ENCODE measurements around the gene IGHMBP2.

IGHMBP2 gene

DNA sequence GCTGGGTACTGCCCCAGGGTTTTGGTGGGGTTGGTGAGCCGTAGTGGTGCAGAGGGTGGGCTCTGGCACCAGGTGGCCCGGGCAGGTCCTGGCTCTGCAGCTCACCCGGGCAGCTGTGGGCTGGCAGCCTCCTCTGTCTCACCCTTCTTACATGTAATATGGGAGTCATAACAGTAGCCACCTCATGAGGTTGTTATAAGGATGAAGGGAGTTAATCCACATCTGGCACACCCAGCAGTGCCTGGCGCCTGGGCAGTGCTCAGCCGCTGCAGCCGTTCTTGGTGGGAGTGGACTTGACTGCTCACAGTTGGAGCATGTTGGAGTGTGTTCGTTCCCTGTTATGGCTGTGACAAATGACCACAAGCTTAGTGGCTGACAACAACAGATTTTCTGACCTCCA, 28.7 kb downstream of the IGHMBP2 start:
- no peak for FAIRE-seq
- TF ChIP-seq, protein P1, sequence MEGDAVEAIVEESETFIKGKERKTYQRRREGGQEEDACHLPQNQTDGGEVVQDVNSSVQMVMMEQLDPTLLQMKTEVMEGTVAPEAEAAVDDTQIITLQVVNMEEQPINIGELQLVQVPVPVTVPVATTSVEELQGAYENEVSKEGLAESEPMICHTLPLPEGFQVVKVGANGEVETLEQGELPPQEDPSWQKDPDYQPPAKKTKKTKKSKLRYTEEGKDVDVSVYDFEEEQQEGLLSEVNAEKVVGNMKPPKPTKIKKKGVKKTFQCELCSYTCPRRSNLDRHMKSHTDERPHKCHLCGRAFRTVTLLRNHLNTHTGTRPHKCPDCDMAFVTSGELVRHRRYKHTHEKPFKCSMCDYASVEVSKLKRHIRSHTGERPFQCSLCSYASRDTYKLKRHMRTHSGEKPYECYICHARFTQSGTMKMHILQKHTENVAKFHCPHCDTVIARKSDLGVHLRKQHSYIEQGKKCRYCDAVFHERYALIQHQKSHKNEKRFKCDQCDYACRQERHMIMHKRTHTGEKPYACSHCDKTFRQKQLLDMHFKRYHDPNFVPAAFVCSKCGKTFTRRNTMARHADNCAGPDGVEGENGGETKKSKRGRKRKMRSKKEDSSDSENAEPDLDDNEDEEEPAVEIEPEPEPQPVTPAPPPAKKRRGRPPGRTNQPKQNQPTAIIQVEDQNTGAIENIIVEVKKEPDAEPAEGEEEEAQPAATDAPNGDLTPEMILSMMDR (IDR thresholded peaks at IDR 0.05; ENCODE audit: insufficient read depth, missing control alignments), result no peak
- DNase-seq (ENCODE audit: insufficient read length, low spot score), result no peak

DNA sequence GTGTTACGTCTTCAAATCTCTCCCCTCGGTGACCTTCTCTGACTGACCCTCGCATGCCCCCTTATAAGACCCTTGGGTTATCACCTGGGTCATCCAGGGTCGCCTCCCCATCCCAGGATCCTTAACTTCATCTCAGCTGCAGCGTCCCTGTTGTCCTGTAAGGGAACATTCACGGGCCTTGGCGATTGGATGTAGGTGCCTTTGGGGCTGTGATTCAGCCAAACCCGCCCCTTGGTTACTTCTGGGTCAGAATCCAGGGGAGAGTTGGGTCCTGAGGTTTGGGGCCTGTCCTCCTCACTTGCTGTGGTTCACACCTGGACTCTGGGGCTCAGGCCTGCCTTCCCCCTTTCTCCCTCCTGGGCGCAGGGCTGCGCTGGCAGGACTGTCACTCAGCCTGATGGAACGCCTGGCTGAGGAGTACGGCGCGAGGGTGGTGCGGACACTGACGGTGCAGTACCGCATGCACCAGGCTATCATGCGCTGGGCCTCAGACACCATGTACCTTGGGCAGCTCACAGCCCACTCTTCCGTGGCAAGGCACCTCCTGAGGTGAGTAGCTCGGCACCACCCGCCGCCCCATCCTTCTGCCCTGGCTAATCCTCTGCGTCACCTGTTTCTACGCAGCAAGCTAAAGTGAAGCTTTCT, 29.4 kb downstream of the IGHMBP2 start:
- DNase-seq (ENCODE audit: insufficient read length, low spot score) (no peak), FAIRE-seq (no peak)
- TF ChIP-seq, protein P1 (IDR thresholded peaks at IDR 0.05; ENCODE audit: insufficient read depth, missing control alignments), result no peak

DNA sequence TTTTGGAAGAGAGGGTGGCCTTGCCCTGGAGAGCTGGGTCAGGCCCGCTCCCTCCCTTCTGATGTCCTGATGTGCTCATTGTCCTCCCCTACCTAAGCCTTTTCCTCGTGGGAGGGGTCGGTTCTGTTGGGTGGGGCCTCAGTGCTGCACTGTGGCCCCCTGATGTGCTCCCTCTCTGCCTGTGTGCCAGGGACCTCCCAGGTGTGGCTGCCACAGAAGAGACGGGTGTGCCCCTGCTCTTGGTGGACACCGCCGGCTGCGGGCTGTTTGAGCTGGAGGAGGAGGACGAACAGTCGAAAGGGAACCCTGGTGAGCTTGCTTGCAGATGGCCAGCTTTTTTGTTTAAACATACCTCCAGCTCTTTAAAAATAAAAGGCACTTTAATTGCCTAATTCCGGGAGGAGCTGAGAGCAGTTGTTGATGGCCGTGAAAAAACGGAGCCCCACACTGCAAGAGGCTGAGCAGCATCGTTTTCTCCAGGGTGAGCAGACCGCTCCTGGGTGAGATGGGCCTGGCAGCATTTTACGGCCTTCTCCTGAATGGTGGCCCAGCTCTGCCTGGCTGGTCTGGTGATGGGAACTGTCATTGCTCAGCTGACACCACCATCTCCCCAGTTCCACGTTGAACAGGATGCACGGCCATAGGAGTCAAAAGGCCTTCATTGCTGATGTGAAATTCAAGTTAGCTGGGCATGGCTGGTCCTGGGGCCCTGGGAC, 30.1 kb downstream of the IGHMBP2 start:
- DNase-seq (ENCODE audit: insufficient read length, low spot score) (no peak), FAIRE-seq (no peak)
- TF ChIP-seq, protein P1 (IDR thresholded peaks at IDR 0.05; ENCODE audit: insufficient read depth, missing control alignments), result no peak

DNA sequence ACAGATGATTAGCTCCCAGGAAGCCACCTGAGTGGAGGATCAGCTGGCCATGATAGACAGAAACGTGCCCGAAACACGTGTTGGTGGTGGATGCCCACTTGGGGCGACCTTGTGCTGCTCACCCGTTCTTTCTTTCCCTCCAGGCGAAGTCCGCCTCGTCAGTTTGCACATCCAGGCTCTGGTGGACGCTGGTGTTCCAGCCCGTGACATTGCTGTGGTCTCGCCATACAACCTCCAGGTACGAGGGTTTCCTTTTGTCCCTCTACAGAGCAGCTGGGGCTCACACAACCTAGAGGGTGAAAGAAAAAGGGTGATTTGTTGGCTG, 30.6 kb downstream of the IGHMBP2 start:
- FAIRE-seq (no peak), DNase-seq (ENCODE audit: insufficient read length, low spot score) (no peak)
- TF ChIP-seq, protein P1 (IDR thresholded peaks at IDR 0.05; ENCODE audit: insufficient read depth, missing control alignments), result no peak

DNA sequence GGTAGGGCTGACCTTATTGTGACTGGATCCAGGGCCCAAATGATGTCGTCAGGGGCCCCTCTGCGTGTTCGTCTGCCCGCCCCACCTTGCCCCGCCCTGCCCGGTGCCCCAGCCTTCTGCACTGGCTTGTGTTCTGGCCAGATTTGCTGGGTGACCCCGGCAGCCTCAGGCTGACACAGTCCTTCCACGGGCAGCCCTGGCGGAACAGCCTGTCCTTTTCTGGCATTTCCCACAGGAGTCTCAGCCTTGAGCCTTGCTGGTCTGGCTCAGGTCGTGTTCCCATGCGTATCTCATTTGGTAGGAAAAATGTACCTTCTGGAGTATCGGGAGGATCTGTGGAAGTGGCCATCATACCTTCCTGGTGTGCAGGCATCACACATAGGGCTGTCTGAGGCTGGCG, 31.0 kb downstream of the IGHMBP2 start:
- FAIRE-seq (no peak), DNase-seq (ENCODE audit: insufficient read length, low spot score) (no peak)
- TF ChIP-seq, protein P1 (IDR thresholded peaks at IDR 0.05; ENCODE audit: insufficient read depth, missing control alignments), result no peak

- no peak for DNase-seq (ENCODE audit: insufficient read length, low spot score)
- FAIRE-seq, result no peak
- TF ChIP-seq, protein P1 (IDR thresholded peaks at IDR 0.05; ENCODE audit: insufficient read depth, missing control alignments), result no peak
Measured at GRCh38 chr11:68935066-68935465, 31.4 kb downstream of the IGHMBP2 start.

All from D721Med (cell line).